CD4-positive, alpha-beta T cell (primary cell): ENCODE data around the gene GMPR2. TPM values are rescaled to one million over a fixed set of nuclear protein-coding genes. Genes with fewer than 3 reads are reported as not detected.

Experiments
- ATAC-seq: fragments of 200-7000 bp; cut with Tn5 transposase; one replicate; pipeline ENCODE4 v1.10.0; 2022; ENCODE audit warnings: mild to moderate bottlenecking; ENCODE audit not compliant: poor library complexity
- CTCF ChIA-PET: fragments of 350-600 bp; sonication (Branson Sonifier 250); formaldehyde crosslinking; loops from one replicate; lab custom pipeline; 2021; ENCODE audit warnings: antibody characterized with exemption, inconsistent platforms; lab: Charles Lee
- POLR2A ChIA-PET: fragments of 350-600 bp; sonication (Branson Sonifier 250); formaldehyde crosslinking; loops from one replicate; lab custom pipeline; 2021; ENCODE audit warnings: antibody characterized with exemption, inconsistent platforms; lab: Charles Lee
- DNase-seq, 14 experiments: peaks; one replicate each; pipeline ENCODE4 v3.0.0-alpha.2; 2013 to 2020; ENCODE audit warnings: mixed read lengths in 2 of 14
- H3K27ac ChIP-seq, 2 donors: one replicate each; pipeline versions ENCODE4 v1.5.1 to v1.7.0; 2013; ENCODE audit warnings: low read length in 2 of 2, low read depth in 1 of 2, mild to moderate bottlenecking in 1 of 2
- H3K27me3 ChIP-seq, 2 experiments: 1 replicate in 1 of 2; 2 replicates in 1 of 2; pipeline versions ENCODE4 v1.6.1 to v1.7.0; 2013; ENCODE audit warnings: low read length in 2 of 2, control low read depth in 1 of 2, mild to moderate bottlenecking in 1 of 2, moderate library complexity in 1 of 2; ENCODE audit not compliant: insufficient read depth in 2 of 2, control insufficient read depth in 1 of 2
- H3K36me3 ChIP-seq: one replicate; pipeline ENCODE4 v1.6.1; 2013; ENCODE audit warnings: low read length, control low read depth; ENCODE audit not compliant: insufficient read depth
- H3K4me1 ChIP-seq: one replicate; pipeline ENCODE4 v1.6.1; 2013; ENCODE audit warnings: low read length, control low read depth; ENCODE audit not compliant: insufficient read depth
- H3K4me3 ChIP-seq: one replicate; pipeline ENCODE4 v1.5.1; 2013; ENCODE audit warnings: mild to moderate bottlenecking, low read length, moderate library complexity
- H3K9me3 ChIP-seq, 2 experiments: 1 replicate in 1 of 2; 2 replicates in 1 of 2; pipeline versions ENCODE4 v1.6.1 to v1.7.0; 2013; ENCODE audit warnings: low read length in 2 of 2, mild to moderate bottlenecking in 2 of 2, control low read depth in 1 of 2, moderate library complexity in 1 of 2; ENCODE audit not compliant: control insufficient read depth in 1 of 2, insufficient read depth in 1 of 2
- H3K27ac Mint-ChIP-seq: one replicate; pipeline ENCODE4 v1.8.0; 2020; ENCODE audit warnings: mixed read lengths
- H3K27me3 Mint-ChIP-seq: one replicate; pipeline ENCODE4 v1.8.0; 2021; ENCODE audit warnings: mixed read lengths
- H3K36me3 Mint-ChIP-seq: one replicate; pipeline ENCODE4 v1.8.0; 2021; ENCODE audit warnings: low read depth, mixed read lengths
- H3K4me1 Mint-ChIP-seq: one replicate; pipeline ENCODE4 v1.8.0; 2021; ENCODE audit warnings: low read depth, mixed read lengths
- H3K4me3 Mint-ChIP-seq: one replicate; pipeline ENCODE4 v1.8.0; 2020; ENCODE audit warnings: mild to moderate bottlenecking, mixed read lengths
- H3K9me3 Mint-ChIP-seq: one replicate; pipeline ENCODE4 v1.8.0; 2020; ENCODE audit warnings: mixed read lengths
- intact Hi-C, 2 experiments: fragments of 100-400 bp; cut with DNase I in 1 of 2; cut with micrococcal nuclease in 1 of 2; formaldehyde crosslinking; loops; one replicate each; pipeline versions ENCODE4 v1.15.1 to v1.9.0; 2023 to 2025; cut with DNase I, micrococcal nuclease
- total RNA-seq, 174 experiments: library from RNA in 2 of 174; stranded (reverse) in 2 of 174; gene quantifications; one replicate each; pipeline ENCODE4 v1.2.3 and lab custom pipeline; 2021 to 2026
- TF ChIP-seq, protein P1 (sequence below): fragments of 200-600 bp; IDR thresholded peaks from one replicate; pipeline ENCODE4 v1.8.0; 2022; ENCODE audit warnings: antibody characterized with exemption, mild to moderate bottlenecking

The GMPR2 gene
- total RNA-seq, 2 experiments from 2014 or later = 22.2 to 24.8 TPM

DNA sequence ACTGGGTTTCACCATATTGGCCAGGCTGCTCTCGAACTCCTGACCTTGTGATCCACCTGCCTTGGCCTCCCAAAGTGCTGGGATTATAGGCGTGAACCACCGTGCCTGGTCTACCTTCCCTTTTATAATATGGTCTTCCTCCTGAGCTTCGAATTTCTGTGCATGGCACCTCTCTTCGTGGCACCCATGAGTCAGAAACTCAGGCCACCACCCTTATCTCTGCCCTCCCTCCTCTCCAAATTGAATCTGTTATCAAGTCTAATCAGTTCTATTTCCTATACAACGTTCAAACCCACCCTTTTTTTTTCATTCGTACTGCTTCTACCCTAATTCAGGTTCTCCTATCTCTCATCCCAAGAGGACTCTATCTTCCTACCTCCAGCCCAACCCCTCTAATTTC lies 14.7 kb downstream of the GMPR2 start:
- Histone ChIP-seq H3K27me3 (no peaks in the 10 kb centered on the region), H3K4me3 (no peak overlapping the region), H3K36me3 (peaks cover 8% of the 10 kb centered on the region), H3K4me1 (peaks cover 26% of the 10 kb centered on the region), H3K9me3 (no peaks in the 10 kb centered on the region), H3K27ac (no peak overlapping the region)
- H3K4me1 Mint-ChIP-seq = peaks cover 37% of the 10 kb centered on the region
- H3K27ac Mint-ChIP-seq = peak overlapping the region; percentile 78
- ChIA-PET CTCF (interaction anchor here (0.6 to 7.3 kb wide), 6 partner anchors 24 to 86 kb away, joined by 3 to 90 read pairs (median 8); partner anchors contain the start of genes CIDEB, DHRS1, MDP1 and NOP9), POLR2A (interaction anchor here (1.0 to 2.6 kb wide), 7 partner anchors 18 to 183 kb away, joined by 3 to 17 read pairs (median 7); partner anchors contain the start of genes CBLN3, CHMP4A, DCAF11 and IRF9)
- ATAC-seq (no peak), DNase-seq (peak in 1 of 14 experiments; percentile 17)
- peak overlapping the region; percentile 43 for H3K4me3 Mint-ChIP-seq
- TF ChIP-seq, protein P1, sequence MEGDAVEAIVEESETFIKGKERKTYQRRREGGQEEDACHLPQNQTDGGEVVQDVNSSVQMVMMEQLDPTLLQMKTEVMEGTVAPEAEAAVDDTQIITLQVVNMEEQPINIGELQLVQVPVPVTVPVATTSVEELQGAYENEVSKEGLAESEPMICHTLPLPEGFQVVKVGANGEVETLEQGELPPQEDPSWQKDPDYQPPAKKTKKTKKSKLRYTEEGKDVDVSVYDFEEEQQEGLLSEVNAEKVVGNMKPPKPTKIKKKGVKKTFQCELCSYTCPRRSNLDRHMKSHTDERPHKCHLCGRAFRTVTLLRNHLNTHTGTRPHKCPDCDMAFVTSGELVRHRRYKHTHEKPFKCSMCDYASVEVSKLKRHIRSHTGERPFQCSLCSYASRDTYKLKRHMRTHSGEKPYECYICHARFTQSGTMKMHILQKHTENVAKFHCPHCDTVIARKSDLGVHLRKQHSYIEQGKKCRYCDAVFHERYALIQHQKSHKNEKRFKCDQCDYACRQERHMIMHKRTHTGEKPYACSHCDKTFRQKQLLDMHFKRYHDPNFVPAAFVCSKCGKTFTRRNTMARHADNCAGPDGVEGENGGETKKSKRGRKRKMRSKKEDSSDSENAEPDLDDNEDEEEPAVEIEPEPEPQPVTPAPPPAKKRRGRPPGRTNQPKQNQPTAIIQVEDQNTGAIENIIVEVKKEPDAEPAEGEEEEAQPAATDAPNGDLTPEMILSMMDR = no peak
- no peaks in the 10 kb centered on the region for H3K9me3 Mint-ChIP-seq
- intact Hi-C loops = no loop called here
- H3K27me3 Mint-ChIP-seq = no peaks in the 10 kb centered on the region
- peaks cover 13% of the 10 kb centered on the region for H3K36me3 Mint-ChIP-seq

DNA sequence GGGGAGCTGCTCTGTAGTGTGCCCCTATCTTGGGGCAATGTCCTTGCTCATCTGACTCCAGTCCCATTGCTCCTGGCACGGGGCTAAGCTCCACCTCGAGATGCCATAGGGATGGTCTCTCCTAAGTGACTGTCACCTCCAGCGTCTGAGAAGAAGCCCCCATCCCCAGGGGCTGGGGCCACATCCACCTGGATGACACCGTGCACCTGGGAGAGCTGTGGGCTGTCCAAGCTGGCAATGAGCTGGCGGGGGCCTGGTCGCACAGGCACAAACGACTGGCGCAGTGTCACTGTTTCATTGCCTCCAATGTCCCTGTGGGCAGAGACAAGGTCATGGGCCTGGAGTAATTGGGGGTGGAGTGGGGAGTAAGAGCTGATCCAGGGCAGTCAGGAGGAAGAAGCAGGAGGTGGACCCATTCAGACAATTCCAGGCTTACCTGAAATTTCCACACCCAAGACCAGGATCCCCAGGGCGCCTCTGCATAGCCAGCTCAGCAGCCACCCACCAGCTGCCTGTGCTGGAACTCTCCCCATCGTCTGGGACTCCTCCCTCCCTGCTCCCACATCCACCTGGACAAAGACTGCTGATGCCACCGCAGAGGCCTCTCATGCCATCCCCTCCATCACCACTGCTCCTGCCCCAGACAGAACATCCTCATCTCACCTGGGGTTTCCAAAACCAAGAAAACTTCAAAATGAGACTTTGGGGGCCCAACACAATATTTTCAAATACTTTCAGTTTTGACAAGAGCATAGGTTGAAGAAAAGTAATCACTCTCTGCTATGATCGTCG lies 16.7 kb downstream of the GMPR2 start:
- peaks cover 17% of the 10 kb centered on the region for H3K36me3 Mint-ChIP-seq
- peaks cover 18% of the 10 kb centered on the region for H3K36me3 ChIP-seq
- peak overlapping the region; percentile 57 for H3K27ac Mint-ChIP-seq
- H3K9me3 Mint-ChIP-seq = no peaks in the 10 kb centered on the region
- TF ChIP-seq, protein P1 = no peak
- peak overlapping the region; percentile 39 for H3K4me3 Mint-ChIP-seq
- no peaks in the 10 kb centered on the region for H3K27me3 ChIP-seq
- no peak overlapping the region for H3K4me3 ChIP-seq
- no peaks in the 10 kb centered on the region for H3K27me3 Mint-ChIP-seq
- peaks cover 13% of the 10 kb centered on the region for H3K4me1 ChIP-seq
- peaks cover 26% of the 10 kb centered on the region for H3K4me1 Mint-ChIP-seq
- ChIA-PET CTCF (interaction anchor here (1.0 to 1.5 kb wide), 2 partner anchors 22 to 84 kb away, joined by 3 read pairs; partner anchors contain the start of gene RABGGTA), POLR2A (no interaction called here)
- H3K27ac ChIP-seq = no peak overlapping the region
- DNase-seq (peak in 1 of 14 experiments; percentile 24), ATAC-seq (no peak)
- intact Hi-C loops = no loop called here
- no peaks in the 10 kb centered on the region for H3K9me3 ChIP-seq

DNA sequence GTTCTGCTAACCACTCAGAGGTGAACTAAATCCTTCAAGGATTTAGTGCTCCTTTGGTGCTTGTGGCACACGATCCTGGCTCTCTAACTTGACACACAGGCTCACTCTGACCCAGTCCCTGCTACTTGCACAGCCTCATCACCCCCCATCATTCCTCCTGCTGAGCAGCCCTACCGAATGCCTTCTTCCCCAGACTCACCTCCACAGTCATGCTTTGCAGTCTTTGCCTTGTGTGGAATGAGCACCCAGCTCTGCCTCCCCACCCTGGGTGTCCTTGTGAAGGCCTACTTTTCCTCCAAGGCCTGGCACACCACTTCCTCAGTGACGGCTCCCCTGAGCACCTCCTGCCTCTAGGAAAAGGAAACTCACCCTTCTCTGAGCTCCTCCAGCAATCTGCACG lies 17.6 kb downstream of the GMPR2 start:
- no peaks in the 10 kb centered on the region for H3K27me3 Mint-ChIP-seq
- H3K36me3 ChIP-seq = peaks cover 27% of the 10 kb centered on the region
- H3K4me3 ChIP-seq = no peak overlapping the region
- peaks cover 24% of the 10 kb centered on the region for H3K36me3 Mint-ChIP-seq
- POLR2A ChIA-PET = interaction anchor here (3.6 kb wide), 1 partner anchor 8 kb away, joined by 20 read pairs; the partner anchor contains the start of gene TINF2
- TF ChIP-seq, protein P1 = no peak
- no peaks in the 10 kb centered on the region for H3K9me3 ChIP-seq
- H3K4me1 ChIP-seq = peaks cover 13% of the 10 kb centered on the region
- CTCF ChIA-PET = interaction anchor here (0.9 to 1.9 kb wide), 2 partner anchors 57 to 187 kb away, joined by 3 to 5 read pairs; partner anchors contain the start of gene CIDEB
- DNase-seq (peak in 1 of 14 experiments; percentile 25), ATAC-seq (no peak)
- no peak overlapping the region for H3K4me3 Mint-ChIP-seq
- no peaks in the 10 kb centered on the region for H3K9me3 Mint-ChIP-seq
- H3K27ac Mint-ChIP-seq = peak overlapping the region; percentile 57
- no peaks in the 10 kb centered on the region for H3K27me3 ChIP-seq
- H3K4me1 Mint-ChIP-seq = peaks cover 21% of the 10 kb centered on the region
- intact Hi-C loops = no loop called here
- no peak overlapping the region for H3K27ac ChIP-seq
